NCI-H510A treated with DMSO at 0.1 percent for 48 hours (cell line): ENCODE data around the gene SNPH.

ENCODE experiments used
- DNase-seq: peaks from one replicate; lab custom pipeline; 2025; lab: John Stamatoyannopoulos, UW

Gene SNPH

DNA sequence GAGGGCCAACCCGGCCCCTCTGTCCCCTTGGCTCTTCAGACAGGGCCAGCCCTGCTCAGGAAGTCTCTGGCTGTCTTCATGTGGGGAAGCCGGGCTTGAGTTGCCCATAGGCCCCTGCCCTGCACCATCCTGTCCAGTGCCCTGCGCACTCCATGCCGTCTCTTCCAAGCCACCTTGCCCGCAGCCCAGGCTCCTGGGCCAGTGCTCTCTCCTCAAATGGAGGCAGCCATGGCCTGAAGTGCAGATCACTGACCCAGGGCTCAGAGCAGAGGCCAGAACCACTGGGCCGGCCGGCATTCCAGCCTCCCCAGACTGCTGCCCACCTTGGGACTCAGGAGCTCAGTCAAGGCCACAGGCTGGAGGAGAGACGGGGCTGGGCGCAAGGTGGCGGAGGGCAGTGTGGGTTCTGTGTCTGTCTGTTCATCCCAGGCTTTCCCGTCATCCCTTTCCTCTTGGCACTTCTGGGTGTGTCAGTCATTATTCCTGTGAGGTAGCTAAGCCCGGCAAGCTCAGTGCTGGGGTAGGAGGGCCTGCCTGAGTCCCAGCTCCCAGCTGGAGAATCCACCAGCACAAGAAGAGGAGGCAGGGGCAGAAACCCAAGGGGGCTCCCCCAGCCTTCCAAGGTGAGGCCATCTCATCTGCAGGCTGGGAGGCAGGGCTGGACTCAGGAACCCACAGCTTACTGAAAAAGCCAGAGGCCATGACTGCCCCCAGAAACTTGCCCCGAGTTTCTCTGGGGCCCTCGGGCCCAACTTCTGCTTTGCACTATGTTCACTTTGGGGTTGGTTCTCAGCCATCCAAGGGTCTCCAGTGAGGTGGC is 40.4 kb downstream of the SNPH start:
- DNase-seq: no peak

DNA sequence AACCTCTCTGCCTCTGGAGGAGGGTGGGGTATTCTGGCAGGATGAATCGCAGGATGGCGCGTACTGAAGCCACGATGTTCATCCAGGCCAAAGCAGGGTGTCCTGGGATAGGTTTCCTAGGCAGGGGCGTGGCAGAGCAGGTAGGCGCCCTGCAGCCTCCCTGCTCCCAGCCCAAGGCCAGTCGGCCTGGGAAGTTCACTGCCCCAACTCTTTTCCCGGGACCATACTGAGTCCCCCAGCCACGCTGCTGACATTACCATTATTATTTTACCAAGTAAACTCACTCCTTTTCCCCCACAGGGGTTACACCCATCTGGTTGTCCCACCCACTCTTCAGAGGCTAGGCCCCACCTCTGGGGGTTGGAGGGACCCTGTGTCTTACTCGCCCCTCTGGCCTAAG is 41.1 kb downstream of the SNPH start:
- DNase-seq: no peak

DNA sequence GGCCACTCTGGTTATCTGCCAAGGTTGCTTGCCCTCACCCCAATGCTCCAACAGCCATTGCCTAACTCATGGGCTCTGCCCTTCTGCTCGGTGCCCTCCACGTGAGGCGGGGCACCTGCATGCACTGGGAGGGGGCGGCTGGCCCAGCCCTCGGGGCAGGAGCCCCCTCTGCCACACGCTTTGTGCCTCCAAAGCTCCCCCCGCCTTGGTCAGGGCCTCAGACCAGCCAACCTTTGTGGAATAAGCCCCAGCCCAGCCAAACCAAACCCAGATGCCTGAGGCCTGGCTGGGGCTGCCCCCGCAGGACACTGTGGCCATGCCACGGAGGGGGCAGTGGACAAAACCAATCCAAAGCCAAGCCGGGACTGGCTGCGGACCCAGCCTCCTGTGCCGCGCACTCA is 41.5 kb downstream of the SNPH start:
- no peak for DNase-seq

DNA sequence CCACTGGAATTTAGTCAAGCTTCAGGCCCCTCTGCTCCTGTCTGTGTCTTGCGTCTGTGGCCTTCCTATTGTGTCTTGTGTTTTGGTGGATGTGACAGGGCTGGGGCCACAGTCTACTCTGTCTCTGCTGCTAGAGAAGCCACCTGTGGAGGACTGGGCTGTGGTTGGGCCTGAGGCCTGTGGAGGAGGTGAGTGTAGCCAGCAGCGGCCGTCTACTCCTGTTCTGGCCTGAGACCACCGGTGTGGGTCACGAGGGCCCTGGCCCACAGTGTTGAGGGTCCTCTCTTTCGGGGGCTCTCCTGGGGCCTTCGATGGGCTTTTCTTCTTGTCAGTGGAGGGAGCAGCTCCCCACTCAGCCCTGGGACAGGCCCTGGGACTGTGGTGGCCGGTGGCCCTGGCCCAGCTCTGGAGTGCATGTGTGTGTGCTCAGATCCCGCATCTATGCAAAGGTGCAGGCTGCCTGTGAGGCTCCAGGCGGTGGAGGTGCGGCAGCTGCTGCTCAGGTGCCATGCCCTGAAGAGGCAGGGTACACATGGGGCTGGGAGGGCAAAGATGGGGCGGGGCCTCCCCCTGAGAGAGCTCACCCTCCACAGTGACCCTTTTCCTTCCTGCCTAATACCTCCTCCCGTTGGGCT is 42.1 kb downstream of the SNPH start:
- no peak for DNase-seq

DNA sequence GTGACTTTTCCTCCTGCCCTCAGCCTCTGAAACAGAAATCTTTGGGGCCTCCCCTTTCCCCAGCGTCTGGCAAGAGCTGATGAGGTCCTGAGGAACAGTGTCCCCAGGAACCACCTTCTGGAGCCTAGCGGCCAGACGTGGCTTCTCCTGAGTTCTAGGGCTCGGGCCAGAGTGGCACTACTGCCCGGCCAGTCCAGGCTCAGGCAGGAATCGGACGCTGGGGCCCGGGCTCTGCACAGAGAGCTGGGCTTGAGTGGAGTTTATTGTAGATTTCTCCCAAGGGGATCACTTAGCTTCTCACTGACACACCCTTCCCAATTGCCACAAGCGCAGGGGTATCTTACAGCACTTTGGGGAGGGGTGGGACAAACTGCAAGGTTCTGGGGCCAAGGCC is 42.6 kb downstream of the SNPH start:
- no peak for DNase-seq

DNA sequence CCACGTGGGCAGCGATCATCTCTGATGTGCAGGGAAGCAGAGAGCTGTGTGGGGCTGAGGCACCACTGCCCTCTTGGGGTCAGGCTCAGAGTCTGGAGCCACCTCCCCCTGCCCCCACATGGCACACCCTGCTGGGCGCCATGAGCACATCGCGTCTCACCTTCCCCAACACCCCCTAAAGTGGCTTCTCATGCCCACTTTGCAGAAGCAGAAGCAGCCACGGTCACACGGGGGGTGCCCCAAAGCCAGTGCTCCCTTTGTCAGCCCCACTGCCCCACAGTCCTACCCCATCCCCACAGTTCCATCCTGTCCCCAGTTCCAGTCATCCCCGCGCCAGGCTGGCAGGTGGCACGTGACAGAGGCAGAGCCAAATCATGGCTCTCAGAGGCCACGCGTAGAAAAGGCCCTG is 43.3 kb downstream of the SNPH start:
- no peak for DNase-seq

DNA sequence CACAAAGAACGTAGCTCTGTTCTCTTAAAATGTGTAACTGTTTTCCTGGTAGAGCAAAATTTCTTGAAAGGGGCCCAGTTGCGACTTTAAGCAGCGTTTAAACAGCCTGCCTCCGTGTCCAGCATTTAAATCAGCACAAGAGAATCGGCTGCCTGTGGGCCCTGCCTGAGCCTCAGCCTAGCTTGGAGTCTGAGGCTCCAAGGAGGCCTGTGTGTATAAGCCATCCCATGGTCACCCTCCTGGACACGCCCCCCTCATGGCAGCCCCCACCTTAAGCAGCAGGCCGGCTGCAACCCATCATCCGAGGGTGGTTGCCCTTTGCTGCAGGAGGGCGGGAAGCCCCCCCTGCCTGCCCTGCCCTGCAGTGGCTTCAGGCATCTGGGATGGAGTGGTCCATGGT is 44.0 kb downstream of the SNPH start:
- DNase-seq: no peak

DNA sequence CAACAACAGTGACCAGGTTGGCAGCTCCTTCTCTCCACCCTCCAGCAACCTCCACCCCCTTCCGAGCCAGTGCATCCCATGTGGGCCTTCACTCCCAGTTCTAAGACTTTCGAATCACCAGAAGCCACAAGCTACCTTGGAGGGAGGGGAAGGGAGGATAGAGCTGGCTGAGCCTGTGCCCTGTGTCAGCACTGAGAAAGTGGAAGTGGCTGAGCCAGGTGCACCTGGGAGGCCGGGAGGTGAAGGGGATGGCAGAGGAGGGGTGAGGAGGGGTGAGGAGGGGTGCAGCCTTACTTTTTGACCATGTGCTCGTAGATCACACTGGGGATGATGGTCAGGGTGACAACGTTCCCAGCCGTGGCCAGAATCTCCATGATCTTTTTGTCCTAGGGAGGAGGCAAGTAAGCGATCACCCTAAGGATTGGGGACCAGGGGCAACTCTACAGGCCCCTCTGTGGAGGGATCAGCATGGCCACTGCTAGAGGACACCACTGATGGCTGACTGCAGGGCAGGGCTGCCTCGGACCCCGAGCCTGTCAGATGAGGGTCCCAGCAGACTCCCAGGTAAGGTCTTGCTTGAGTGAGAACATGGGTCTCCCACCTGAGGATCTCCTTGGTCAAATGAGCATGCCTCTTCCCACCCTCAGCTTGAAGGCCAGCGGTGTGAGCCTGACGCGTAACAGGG is 44.6 kb downstream of the SNPH start:
- DNase-seq: no peak

DNA sequence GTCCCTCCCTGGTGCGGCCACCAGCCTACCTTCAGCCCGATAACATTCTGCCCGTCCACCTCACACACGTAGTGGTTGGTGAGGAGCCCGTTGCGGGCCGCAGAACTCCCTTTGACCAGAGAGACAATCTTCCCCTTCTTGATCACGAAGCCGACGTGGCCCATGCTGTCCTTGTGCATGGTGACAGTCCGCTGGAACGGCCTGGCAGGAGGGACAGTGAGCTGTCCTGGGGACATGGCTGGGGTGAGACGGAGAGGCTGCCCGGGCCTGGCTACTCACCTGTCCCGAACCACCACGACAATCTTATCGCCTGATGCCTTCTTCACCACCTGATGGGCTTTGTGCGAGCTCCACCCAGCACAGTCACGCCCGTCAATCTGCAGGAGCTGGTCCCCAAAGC is 46.2 kb downstream of the SNPH start:
- DNase-seq: no peak

DNA sequence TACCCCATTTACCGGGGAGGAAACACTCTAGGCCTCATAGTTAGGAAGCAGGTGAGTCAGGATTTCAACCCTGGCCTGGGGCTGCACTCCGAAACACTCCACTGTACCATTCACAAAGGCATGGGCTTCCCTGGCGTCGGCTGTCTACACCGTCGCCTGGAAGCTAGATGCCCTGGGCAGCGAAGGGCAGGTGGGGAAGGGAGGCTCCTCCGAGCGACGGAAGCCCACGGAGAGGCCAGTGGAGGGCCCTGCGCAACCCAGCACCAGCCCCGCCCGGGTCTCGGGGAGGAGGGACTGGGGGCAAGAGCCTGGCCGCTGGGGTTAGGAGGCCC is 46.8 kb downstream of the SNPH start:
- DNase-seq: no peak

DNA sequence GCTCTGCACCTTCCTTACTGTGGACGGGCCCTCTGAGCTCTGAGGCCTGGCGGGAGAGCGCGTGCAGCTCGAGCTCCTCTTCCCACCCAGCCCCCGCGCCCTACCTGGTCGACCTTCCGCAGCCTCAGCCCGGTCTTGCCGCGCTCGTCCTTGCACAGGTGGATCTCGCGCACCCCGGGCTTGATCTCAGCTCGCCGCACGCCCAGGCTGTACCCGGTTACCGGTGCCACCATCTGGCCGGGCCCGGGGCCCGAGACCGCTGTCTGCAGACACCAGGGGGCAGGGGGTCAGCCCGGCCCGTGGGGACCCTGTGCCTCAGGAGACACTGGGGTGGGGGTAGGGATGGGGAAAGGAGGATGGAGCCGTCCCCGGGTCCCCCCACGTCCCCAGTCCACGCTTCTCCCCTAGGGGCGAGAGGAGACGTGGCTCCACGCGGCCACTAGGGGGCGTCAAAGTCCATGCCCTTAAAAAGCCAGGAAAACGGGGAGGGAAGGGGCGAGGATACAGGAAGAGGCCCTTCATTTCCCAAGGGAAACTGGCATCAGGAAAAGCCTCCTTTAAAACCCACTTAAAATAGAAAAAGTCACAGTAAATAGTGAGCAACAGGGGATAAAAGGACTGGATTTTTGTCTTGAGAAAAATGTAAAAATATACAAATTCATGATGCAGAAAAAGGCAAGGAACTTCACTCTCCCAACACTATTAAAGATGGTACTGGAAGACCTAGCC is 47.3 kb downstream of the SNPH start:
- DNase-seq: peak; percentile 85

DNA sequence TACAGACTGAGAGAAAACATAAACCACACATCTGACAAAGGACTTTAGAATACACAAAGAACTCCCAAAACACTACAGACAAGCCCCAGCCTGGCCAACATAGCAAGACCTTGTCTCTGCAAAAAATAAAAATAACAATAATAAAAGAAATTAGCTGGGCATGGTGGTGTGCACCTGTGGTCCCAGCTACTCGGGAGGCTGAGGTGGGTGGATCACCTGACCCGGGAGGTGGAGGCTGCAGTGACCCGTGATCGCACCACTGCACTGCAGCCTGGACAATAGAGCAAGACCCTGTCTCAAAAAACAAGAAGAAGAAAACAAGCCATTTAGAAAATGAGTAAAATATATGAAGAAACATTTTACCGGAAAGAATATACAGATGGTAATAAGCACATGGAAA is 49.7 kb downstream of the SNPH start:
- DNase-seq: no peak

DNA sequence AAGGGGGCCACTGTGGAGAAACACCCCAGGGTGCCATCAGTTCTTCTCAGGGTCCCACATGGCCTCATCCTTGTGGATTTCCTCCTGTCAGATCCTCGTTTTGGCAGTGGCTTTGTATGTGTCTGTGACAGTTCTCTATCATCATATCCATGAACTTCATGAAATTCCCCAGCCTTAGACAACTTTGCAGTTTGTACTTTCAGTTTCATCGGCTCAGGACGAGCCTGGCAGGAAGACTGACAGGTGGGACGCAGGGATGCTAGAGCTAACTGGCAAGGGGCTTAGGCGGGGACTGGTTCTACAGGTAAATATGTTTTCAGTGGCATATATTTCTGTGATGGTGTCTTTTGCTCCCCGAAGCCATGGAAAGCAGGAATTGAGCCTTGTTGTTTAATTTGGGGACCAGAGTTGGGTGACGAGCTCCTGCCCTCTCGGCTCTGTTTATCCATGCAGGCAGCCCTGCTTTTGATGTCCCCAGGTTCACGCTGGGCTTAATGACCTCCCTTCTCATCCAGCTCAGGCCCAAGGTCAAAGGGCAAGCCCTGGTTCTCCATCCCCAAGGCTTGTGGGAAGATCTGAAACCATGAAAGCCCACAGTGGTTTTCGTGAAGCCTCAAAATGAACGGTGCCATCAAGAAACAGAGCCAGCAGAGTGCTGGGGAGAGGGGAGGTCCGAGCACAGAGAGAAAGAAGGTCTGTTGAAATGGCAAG is 51.6 kb downstream of the SNPH start:
- DNase-seq: no peak

DNA sequence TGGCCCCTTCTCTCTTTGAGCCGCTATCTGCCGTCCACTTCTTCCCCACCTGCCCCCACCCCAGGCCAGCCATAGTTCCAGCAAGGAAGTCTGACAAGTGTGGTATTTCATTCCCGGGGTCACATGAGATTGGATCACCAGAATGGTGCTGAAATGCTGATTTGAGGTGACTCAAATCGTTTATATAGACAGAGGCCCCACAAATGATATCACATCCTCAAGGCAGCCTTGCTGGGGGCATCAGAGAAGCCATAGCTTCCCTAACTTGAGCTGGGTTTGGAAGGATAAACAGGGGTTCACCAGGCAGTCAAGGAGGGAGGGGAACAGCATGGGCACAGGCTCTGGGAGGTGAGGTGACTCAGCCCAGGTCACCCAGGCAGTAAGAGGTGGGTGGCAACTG is 53.0 kb downstream of the SNPH start:
- DNase-seq: no peak

DNA sequence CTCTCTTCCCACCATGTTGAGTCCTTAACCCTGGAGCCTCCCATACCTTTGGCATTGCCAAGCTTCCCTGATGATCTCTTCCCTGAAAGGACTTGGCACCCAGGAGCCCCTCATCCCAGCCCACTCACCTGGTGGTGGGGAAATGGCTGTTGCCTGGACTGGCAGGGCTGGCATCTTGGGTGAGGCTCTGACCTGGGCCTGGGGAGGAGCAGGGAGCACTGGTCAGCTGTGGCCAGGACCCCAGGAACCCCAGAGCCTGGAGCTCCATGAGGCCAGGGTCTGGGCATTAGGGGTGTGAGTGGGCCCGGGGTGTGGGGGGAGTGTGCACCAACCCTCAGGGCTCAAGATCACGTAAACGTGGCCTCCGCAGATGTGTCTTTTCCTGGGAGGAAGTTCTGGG is 53.4 kb downstream of the SNPH start:
- no peak for DNase-seq

DNA sequence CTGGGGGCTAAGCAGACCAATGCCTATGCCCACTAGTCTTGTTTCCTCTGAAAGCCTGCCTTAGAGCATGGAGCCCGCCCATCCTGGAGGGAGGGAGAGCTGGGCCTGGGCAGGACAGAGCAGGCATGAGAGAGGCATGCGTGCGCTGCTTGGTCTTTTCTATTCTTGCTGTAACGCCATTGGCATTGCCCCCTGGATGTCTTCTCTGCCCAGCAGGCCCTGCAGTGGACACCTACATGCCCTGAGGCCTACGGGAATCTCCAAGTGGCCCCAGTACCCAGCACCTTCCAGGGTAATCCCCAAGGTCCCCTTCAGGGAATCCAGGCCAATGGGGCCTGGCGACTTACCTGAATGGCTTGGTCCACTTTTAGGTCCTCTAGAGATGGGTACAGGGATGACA is 53.9 kb downstream of the SNPH start:
- no peak for DNase-seq

DNA sequence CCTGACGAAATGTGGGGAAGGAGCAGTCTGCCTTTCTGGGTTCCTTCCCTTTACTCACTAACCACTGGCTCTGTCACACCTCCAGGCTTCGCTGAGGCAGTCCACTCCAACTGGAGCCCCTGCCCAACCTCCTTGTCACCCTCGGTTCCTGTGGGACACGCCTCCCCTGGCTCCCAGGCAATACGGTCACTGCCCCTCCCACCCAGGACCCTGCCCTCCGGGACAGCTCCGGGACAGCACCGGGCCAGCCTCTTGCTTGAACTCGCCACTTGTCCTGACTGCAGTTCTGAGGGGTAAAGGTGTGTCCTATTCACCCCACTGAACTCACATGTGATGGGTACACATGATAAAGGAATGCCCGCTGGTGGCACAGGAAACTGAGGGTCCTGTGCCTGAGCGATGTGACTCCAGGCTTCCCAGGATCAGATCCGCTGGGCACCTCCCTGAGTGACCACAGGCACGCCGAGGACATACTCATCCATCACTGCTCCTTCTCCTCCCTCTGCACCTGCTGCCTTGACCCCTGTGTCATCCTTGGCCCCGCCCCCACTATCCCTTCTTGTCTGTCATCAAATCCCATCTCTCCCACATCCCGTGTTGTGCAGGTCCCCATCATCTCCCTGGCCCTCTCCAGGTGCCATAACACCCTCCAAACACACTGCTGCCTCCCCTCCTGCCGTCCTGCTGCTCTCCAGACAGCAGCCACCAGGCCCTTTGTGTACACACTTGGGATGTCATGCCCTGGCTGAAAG is 55.0 kb downstream of the SNPH start:
- no peak for DNase-seq

DNA sequence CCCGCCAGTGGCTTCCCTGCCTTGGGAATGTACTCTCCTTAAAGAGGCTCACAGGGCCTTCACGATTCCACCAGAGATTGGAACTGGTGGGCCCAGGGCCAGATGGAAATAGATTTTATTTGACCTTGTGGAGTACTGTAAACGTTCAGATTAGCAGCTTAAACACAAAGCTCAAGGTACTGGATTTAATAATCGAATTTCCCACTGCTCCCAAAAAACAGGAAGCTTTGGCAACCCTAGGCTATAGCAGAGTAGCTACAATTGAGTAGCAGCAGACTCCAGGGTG is 55.5 kb downstream of the SNPH start:
- DNase-seq: no peak

DNA sequence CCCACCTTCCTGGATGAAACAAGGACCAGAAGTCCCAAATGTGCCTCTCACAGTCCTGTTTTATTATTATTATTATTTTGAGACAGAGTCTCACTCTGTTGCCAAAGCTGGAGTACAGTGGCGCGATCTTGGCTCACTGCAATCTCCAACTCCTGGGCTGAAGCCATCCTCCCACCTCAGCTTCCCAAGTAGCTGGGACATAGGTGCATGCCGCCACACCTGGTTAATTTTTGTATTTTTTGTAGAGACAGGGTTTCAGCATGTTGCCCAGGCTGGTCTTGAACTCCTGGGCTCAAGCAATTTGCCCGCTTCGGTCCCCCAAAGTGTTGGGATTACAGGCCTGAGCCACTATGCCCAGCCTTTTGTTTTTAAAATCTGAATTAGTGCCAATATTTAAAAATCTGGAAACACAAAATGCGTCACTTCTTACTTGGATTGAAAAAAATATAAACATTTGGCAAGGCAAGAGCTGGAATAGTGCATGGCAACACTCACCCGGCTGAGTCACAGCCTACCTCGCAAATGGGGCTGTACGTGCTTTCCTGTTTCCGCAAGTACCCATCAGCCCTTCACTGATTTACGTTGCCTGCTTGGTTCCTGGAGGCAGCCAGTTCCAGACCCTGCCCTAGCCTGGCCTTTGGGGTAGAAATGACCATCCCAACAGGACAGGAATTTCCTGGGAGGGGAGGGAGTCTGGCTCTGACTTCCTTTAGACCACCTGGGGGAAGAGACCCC is 56.6 kb downstream of the SNPH start:
- no peak for DNase-seq

DNA sequence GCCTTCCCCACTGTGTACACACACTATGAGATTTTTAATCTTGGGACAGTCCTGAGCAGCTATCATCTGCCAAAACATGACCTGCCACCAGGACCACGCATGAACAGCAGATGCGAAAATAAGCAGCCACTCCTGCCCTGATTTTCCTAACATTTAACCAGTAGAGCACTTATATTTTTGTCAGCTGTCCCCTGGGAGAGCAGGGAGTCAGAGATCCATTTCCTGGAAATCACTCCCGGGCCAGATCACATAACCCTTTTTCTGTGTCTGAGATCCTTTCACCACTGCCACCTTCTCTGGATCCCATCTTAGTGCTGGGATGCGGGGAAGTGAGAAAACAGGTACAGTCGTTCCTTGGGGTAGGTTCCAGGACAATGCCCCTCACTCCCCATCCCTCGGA is 57.2 kb downstream of the SNPH start:
- no peak for DNase-seq
